ENCODE data around the gene TAGLN3.

- TF ChIP-seq CTCF (conservative IDR thresholded peaks at IDR 0.05 in 1 of 2, IDR thresholded peaks at IDR 0.05 in 1 of 2; ENCODE audit: low read depth in 1 of 2, low read length in 2 of 2) (no peak), EZH2 (IDR thresholded peaks at IDR 0.05; ENCODE audit: low read length, missing control alignments) (no peak)
Observed at GRCh38 chr3:111952086-111952485, 46.6 kb upstream of the TAGLN3 start.
